ENCODE results near the gene LACTB.
"Not testable (repeated sequence)": the region's sequence is repeated elsewhere in the genome, so short reads cannot be mapped to it uniquely, and the experiment has no call there.

The LACTB gene

GRCh38 chr15:63089260-63090043 is 32.2 kb upstream of the LACTB start:
- no peak for DNase-seq (ENCODE audit: low read depth in 4 of 4, low spot score in 1 of 4)

GRCh38 chr15:63090472-63090871 is 31.2 kb upstream of the LACTB start:
- DNase-seq (ENCODE audit: low read depth in 4 of 4, low spot score in 1 of 4) = no peak

- DNase-seq (ENCODE audit: low read depth in 4 of 4, low spot score in 1 of 4) = no peak
These were observed 30.8 kb upstream of the LACTB start for GRCh38 chr15:63090887-63091286.

- no peak for DNase-seq (ENCODE audit: low read depth in 4 of 4, low spot score in 1 of 4)
These were observed 29.8 kb upstream of the LACTB start for GRCh38 chr15:63091679-63092446.

GRCh38 chr15:63093486-63094205 is 28.0 kb upstream of the LACTB start:
- DNase-seq (ENCODE audit: low read depth in 4 of 4, low spot score in 1 of 4) = peak; percentile 45 to 62 (median 52)

GRCh38 chr15:63094495-63094931 is 27.1 kb upstream of the LACTB start:
- DNase-seq (ENCODE audit: low read depth in 4 of 4, low spot score in 1 of 4) = no peak

GRCh38 chr15:63096178-63096577 is 25.5 kb upstream of the LACTB start:
- no peak for DNase-seq (ENCODE audit: low read depth in 4 of 4, low spot score in 1 of 4)

GRCh38 chr15:63098901-63099300 is 22.8 kb upstream of the LACTB start:
- not testable (repeated sequence) for DNase-seq (ENCODE audit: low read depth in 4 of 4, low spot score in 1 of 4)

GRCh38 chr15:63099581-63099980 is 22.1 kb upstream of the LACTB start:
- DNase-seq (ENCODE audit: low read depth in 4 of 4, low spot score in 1 of 4) = not testable (repeated sequence)

GRCh38 chr15:63103416-63103815 is 18.2 kb upstream of the LACTB start:
- DNase-seq (ENCODE audit: low read depth in 4 of 4, low spot score in 1 of 4) = no peak

- DNase-seq (ENCODE audit: low read depth in 4 of 4, low spot score in 1 of 4) = no peak
These were observed 16.9 kb upstream of the LACTB start for GRCh38 chr15:63104727-63105126.

GRCh38 chr15:63105354-63105753 is 16.3 kb upstream of the LACTB start:
- not testable (repeated sequence) for DNase-seq (ENCODE audit: low read depth in 4 of 4, low spot score in 1 of 4)

GRCh38 chr15:63107895-63108546 is 13.6 kb upstream of the LACTB start:
- no peak for DNase-seq (ENCODE audit: low read depth in 4 of 4, low spot score in 1 of 4)

GRCh38 chr15:63109498-63109897 is 12.2 kb upstream of the LACTB start:
- DNase-seq (ENCODE audit: low read depth in 4 of 4, low spot score in 1 of 4) = no peak

GRCh38 chr15:63109920-63110319 is 11.7 kb upstream of the LACTB start:
- no peak for DNase-seq (ENCODE audit: low read depth in 4 of 4, low spot score in 1 of 4)

- DNase-seq (ENCODE audit: low read depth in 4 of 4, low spot score in 1 of 4) = no peak
These were observed 11.1 kb upstream of the LACTB start for GRCh38 chr15:63110428-63111026.

GRCh38 chr15:63111481-63111880 is 10.2 kb upstream of the LACTB start:
- no peak for DNase-seq (ENCODE audit: low read depth in 4 of 4, low spot score in 1 of 4)

- DNase-seq (ENCODE audit: low read depth in 4 of 4, low spot score in 1 of 4) = no peak
These were observed 8.8 kb upstream of the LACTB start for GRCh38 chr15:63112871-63113270.

GRCh38 chr15:63114465-63114864 is 7.2 kb upstream of the LACTB start:
- no peak for DNase-seq (ENCODE audit: low read depth in 4 of 4, low spot score in 1 of 4)

GRCh38 chr15:63118854-63119253 is 2.8 kb upstream of the LACTB start:
- no peak for DNase-seq (ENCODE audit: low read depth in 4 of 4, low spot score in 1 of 4)
